ENCODE results near the gene PPAN.

DNA sequence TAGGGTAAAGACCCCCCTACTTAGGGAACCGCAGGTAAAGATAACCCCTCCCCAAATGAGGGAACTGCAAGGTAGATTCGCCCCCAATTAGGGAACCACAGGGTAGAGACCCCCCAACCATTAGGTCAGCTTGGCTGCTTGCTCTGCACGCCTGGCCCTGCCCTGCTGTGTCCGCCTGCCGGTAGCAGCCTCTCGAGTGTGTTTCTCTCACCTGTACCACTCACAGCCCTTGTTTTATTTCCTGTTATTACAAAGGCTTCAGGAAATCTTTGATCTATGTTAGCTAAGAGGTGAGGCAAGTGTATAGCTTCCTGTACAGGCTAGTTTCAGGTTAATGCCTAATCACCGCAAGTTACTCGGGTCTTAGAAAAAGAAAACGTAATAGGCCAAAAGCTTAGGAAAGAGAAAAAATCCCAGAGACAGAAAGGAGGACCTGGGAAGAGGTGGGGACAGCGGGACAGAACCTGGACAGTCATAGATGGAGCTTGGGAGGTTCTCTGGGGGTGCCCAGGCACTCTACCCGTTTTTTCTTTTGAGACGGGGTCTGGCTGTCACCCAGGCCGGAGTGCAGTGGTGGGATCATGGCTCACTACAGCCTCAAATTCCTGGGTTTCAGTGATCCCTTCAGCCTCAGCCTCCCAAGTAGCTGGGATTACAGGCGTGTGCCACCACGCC, 36.7 kb downstream of the PPAN start:
- TF ChIP-seq, protein P1, sequence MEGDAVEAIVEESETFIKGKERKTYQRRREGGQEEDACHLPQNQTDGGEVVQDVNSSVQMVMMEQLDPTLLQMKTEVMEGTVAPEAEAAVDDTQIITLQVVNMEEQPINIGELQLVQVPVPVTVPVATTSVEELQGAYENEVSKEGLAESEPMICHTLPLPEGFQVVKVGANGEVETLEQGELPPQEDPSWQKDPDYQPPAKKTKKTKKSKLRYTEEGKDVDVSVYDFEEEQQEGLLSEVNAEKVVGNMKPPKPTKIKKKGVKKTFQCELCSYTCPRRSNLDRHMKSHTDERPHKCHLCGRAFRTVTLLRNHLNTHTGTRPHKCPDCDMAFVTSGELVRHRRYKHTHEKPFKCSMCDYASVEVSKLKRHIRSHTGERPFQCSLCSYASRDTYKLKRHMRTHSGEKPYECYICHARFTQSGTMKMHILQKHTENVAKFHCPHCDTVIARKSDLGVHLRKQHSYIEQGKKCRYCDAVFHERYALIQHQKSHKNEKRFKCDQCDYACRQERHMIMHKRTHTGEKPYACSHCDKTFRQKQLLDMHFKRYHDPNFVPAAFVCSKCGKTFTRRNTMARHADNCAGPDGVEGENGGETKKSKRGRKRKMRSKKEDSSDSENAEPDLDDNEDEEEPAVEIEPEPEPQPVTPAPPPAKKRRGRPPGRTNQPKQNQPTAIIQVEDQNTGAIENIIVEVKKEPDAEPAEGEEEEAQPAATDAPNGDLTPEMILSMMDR (IDR thresholded peaks at IDR 0.05; ENCODE audit: low read depth, low read length, poor library complexity, severe bottlenecking) = no peak
- TF ChIP-seq EZH2phosphoT487 (IDR thresholded peaks at IDR 0.05; ENCODE audit: borderline replicate concordance, low read length) = no peak
